Tongue (tissue), 2 donors: Measurements from ENCODE around the gene FLCN. TPM values are rescaled to one million over a fixed set of nuclear protein-coding genes. Genes with fewer than 3 reads are reported as not detected.
A peak's percentile ranks its signal among the peaks of the same experiment; 100 is the strongest.

Experiments used
- DNase-seq: peaks from one replicate; pipeline ENCODE4 v3.0.0-alpha.2; 2015
- total RNA-seq: library from RNA; depleted of rRNA; stranded (reverse); fragments of >200 nt; gene quantifications from one replicate; pipeline ENCODE4 v1.2.3, GENCODE V29; 2014

Gene FLCN
- total RNA-seq, 1 donor from 2014 or later: 58.9 TPM

DNA sequence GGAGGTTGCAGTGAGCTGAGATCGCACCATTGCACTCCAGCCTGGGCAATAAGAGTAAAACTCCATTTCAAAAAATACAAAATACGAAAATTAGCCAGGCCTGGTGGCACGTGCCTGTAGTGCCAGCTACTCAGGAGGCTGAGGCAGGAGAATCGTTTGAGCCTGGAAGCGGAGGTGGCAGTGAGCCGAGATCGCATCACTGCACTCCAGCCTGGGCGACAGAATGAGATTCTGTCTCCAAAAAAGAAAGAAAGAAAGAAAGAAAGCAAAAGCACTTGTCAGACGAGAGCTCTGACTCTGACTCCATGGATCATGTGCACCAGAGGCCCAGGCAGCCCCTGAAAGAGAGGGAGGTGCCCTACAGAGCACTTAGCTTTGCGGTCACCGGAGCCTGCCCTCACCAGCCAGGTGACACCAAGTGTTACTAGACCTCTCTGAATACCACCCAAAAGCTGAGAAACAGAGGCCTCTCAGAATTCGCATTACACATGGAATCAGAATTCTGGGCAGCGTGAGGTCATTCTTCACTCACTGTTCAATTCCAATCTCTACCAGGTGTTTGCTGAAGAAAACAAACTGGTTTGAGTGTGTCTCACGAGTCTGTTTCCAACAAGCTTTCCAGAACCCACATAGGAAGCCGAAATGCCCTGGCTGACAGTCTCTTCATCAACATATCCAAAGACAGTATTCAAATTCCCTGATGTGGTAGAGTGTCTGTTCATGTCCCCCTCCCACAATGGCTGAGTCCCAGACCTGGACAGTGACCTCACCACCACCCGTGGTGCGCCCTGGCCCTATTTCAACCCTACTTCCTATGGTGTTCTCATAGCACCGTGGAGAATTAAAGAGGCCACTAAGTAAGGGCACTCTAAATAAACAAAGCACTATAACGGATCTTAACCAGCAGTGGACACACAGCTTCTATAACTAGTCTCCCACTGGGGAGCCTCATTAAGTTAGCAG, 1.5 kb downstream of the FLCN start:
- peak; percentile 12 for DNase-seq

DNA sequence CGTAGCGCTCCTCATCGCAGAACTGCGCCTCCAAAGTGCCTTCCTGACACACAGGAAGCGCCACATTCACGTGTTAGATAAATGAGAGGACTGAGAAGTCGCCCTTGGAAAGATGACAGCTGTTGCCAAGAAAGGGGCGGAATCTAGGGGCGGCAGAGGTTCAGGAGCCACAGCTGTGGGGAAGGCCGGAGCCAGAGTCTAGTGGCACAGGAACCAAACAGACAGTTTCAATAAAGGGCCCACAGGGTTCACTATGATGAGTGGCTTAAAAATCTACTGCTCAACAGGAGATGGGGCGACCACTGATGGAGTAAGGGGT, 4.7 kb downstream of the FLCN start:
- peak; percentile 54 for DNase-seq

DNA sequence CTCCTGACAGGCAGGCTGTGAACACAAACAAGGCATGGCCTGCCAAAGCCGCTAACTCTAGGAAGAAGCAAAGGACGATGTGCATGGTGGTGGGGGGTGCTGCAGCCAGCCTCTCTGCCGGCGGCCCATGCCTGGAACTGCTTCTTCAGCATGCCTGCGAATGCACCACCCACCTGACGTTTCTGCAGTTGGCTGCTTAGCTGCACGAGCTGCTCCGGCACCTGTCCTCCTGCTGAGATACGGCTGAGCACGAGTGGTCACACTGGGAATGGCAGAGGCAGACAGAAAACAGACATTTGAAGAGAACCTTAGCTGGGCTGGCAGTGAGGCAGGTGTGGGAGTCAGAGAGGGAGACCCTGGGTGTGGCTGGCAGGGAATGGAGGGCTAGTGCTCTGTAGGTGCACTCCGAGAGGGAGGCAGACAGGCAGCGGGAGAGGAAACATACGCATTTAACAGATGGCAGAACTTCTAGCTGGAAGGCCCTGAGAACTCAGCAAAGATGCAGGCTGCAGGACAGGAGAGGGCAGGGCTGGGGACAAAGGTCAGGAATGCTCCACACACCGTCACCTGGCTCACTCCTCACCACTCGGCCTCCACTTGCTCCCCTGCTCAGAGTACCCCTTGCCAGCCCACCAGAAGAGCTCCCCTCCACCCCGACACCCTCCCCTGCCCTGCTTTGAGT, 5.2 kb downstream of the FLCN start:
- peak; percentile 34 for DNase-seq

DNA sequence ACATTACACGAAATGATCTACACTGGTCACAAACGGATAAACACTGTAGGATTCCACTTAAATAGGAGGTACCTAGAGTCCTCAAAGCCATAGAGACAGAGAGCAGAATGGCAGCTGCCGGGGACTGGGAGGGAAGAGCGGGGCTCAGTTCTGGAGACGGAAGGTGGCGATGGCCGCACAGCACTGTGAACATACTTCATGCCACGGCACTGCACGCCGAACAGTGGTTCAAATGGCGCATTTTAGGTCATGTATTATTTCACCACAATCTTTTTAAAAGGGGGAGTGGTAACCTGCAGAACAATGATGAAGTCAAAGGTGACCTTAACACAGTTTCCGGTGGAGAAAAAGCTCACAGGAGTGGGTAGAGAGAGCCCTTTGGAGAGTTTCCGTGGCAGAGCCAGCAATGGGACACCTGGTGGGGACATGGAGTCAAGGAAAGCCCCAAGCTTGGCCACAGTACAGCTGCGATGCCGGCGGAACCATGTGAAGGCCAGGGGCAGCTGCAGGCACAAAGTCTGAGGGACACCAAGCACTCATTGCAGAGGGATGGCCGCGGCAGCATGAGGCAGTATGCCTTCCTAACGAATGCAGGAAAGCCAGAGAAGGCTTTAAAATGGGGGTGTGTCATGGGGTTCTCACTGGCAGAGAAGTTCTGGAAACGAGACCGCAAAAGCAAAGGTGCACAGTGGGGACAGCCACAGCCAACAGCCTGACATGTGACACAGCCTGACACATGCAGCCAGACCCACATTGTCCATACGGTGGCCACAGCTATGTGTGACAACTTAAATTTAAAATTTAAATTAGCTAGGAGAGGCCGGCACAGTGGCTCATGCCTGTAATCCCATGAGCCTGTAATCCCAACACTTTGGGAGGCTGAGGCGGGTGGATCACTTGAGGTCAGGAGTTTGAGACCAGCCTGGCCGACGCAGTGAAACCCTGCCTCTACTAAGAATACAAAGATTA, 7.3 kb downstream of the FLCN start:
- DNase-seq: peak; percentile 22

DNA sequence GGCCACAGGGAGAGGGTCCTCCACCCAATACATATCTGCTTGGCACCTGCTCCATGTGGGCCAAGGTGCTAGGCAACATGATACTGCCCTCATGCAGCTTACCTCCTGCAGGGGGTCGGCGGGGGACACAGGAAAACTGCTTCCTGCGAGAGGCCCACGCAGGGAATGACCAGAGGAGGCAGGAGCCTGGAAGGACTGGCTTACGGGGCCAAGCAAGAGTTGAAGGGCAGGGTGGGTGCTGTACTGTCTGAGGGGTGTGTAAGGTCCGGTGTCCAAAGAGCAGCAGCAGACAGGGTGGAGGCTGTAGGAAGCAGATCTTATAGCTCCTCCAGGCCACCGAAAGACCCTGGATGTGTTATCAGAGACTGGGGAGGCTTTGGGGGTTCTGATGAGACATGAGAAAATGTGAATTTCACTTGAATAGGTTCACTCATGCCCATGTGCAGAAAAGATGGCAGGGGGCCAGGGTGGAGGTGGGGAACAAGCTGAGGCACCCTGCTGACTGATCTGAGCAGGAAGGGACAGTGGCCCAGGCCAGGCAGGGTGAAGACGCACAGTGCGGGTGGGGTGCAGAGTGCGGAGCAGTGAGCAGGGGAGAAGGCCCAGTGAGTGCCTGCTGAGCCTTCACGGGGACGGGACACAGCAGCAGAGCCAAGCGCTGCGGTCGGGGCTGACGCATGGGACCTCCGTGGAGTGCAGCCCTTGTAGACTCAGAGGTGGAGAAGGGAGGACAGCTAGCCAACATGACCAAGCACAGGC, 8.3 kb downstream of the FLCN start:
- no peak for DNase-seq

DNA sequence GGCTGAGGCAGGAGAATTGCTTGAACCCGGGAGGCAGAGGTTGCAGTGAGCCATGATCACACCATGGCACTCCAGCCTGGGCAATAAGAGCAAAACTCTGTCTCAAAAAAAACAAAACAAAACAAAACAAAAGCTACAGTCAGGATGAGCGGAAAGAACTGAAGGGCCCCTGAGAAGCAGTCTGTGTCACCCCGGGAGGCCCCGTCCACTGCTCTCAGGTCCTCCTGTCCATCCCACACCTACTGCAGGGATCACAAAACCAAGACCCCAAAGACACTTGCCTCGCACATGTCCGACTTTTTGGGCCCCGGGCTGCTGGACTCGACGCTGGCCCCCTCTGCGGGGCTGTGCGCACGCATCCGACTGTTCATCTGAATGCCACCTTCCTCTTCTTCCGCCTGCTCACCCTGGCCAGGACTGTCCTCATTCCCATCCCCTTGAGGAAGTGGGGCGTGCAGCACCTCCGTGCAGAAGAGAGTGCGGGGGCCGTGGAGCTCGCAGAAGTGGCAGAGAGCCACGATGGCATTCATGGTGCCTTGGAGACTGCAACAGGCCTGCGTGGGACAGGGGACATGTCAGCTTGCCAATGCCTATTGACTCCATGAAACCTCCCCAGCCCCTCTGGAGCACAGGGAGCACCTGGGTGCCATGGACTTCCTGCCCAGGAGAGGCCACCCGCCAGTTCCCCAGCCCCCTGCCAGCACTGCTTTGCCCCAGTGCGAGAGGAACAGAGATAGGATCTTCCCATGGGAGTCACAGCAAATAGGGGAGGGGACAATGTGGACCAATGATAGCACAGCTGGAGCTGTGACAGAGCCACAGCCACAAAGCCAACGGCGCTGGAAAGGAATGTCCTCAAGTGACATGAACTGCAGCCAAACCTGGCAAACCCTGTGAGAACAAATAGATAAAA, 9.1 kb downstream of the FLCN start:
- no peak for DNase-seq

DNA sequence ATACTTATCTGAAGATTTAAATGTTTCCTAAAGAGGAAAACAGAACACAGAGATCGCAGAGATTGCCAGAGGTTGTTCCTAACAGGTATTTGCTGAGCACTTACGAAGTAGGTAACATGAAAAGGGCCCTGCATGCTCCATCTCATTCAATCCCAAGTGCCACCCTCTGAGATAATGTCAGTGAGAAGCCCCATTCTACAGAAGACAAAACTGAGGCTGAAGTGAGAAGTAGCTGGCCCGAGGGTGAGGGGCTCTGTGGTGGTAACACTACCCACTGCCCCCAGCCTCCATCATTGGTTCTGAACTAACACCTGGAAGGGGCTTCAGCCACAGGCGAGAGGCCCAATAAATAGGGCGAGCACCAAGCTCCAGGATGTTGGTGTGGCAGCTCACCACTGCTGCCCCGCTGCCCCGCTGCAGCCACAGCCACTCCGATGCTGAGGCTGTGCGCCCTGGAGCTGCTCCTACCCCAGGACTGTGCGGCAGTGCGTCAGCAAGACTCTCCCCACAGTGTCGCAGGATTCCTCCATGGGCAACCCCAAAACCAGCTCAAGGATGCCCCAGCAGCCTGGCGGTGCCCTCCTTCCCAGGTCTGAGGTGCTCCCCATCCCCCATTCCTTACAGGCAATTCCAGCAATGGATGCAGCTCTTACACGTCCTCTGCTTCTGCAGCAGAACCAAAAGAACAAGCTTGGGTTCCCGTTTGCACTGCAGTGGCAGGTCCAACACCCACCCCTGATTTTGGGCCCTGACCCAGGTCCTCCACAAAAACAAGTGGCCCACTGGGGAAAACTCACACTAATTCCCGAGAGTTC, 10.3 kb downstream of the FLCN start:
- no peak for DNase-seq

DNA sequence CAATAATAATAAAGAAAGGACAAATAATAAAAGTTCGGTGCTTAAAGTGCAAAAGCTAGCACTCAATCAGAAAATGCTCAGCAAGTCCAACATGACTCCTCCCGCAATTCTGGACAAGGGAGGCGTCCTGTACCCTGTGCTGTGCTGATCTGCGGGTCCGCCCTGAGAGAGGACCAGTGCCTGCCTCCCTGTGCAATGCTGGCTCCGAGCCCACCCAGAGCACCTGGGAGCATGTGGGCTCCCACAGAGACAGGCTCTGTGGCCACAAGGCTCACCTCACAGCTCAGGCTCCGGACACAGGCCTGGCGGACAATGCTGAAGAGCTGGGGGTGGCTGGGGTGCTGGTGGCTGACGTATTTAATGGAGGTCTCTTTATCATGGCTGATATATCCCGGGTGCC, 11.1 kb downstream of the FLCN start:
- DNase-seq: no peak

DNA sequence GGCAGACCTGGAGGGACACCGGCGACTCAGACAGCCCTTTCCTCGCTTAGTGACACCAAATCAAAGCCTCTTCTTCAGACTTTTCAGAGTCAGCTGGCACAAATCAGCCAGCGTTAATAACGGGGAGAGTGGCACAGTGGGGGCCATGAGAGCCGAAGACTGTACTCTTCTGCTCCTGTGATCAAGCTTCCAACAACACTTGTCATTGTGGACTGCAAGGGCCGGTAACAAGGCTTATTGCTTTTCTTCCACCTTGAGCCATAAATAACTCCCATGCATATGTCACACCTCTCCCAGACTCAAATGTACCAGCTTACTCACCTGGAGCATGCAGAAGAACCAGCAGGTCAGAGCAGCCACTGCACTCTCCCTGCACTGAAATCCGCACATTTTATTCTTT, 12.8 kb downstream of the FLCN start:
- DNase-seq: no peak

DNA sequence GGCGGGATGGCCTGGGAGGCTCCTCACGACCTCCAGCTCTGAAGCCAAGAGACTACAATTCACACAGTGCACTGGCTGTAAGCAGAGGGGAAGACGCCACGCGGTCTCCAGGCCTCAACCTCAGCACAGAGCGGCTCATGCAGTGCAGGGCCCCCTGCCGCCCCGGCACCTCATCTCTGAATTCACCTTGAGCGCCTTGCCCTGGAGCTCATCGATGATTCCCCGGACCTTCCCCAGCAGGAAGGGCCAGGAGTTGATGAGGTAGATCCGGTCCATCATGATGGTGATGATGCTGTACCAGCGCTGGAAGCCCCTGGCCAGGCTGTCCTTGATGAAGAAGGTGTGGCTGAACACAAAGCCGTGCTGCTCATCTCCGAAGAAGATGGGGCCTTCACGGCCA, 13.2 kb downstream of the FLCN start:
- DNase-seq: no peak

DNA sequence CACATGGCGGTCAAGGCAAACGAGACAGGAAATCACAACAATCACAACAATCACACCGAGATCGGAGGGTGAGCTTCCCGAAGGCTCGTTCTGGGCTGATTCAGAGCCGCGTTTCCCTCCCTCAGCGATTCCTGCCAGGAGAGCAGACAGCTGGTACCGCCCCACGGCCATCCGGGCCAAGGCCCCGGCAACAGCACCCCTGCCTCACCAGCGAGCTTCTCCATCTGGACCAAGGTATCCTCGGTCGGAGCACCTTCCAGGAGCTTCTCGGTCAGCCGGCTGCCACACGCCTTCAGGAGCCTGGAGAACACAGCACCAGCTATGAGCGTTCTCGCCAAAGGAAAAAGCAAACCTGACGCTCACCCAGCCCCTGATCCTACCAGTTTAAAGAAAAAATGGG, 15.6 kb downstream of the FLCN start:
- no peak for DNase-seq

DNA sequence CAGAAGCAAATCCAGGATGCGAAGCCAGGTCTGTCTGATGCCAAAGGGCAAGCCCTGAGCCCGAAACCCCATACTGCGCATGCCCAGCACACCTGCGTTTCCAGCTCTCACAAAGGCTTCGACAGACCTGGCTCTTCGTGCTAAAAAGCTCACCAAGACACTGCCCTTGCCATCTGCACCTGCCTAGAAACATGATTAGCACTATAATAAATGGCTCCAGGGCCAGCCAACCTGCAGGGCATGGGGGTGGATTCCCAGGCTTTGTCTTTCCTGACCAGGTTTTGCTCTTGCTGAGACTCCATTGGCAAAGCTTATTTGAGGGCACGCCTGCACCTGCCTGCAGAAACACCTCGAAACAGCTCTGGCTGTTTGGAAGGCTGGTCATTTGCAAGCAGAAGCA, 16.4 kb downstream of the FLCN start:
- DNase-seq: no peak

DNA sequence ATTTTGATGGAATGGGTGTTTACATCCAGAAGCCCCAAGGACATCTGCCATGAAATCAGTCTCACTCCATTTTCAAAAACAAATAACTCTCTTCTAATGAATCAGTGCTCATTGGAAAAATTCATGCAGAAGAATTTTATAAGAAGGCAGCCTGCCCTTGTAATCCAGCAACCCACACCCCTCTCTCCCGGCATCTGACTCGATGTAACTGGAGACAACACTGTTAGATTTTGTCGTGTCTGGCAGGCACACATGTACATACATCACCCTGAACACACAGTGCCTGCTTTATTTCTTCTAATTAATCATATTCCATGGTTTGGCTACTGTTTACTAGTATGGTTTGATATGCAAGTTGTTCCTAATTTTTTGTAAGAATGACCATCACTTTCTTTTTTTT, 19.0 kb downstream of the FLCN start:
- no peak for DNase-seq

DNA sequence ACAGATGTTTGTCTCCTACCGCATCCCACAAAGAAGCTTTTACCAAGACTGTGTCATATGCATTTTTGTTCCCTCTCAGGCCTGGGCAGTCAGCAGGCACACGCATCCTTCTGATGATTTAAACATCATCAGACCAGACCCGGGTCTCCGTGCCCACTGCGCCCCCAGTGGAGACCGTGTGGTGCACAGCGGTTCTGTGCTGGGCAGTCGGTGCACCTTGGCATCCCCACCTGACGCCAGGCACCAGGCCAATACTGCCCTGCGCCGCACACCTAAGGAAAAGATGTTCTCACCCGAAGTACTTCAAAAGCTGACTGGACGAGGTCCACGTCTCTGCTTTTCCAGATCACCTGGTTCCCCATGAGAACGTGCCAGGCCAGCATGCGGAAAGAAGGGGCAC, 20.2 kb downstream of the FLCN start:
- no peak for DNase-seq

DNA sequence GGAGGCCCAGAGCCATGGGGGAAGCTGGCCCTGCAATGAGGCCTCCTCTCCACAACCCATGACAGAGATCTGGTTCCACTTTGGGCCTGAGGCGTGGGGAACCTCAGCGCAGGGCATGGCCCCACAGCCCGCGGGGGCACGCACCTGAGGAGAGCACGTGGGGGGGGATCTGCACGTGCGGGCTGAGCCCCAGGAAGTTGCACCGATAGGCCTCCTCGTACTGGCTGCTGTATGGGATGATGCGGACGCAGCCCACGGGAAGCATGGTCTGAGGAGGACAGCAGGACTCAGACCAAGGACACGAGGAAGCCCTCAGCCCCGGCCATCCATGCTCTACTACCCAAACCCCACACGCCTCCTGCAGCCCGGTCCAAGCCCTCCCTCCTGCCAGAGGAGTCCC, 20.7 kb downstream of the FLCN start:
- DNase-seq: no peak

DNA sequence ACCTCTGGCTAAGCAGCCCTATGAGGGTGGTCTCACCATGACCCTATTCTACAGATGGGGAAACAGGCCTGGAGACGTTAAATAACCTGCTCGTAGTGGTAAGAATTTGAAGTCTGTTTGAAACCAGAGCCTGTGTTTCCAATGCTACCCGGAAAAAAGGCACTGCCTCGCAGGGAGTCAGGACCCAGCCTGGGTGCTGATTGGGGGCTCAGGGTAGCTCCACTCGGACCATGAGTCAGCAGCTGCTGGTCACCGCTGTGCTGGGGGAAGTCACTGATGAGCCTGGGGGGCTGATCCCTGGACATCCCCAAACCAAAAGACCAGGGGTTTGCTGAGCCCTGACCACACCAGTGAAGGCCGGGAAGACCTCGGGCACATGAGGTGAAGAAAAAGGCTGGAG, 21.4 kb downstream of the FLCN start:
- DNase-seq: no peak

DNA sequence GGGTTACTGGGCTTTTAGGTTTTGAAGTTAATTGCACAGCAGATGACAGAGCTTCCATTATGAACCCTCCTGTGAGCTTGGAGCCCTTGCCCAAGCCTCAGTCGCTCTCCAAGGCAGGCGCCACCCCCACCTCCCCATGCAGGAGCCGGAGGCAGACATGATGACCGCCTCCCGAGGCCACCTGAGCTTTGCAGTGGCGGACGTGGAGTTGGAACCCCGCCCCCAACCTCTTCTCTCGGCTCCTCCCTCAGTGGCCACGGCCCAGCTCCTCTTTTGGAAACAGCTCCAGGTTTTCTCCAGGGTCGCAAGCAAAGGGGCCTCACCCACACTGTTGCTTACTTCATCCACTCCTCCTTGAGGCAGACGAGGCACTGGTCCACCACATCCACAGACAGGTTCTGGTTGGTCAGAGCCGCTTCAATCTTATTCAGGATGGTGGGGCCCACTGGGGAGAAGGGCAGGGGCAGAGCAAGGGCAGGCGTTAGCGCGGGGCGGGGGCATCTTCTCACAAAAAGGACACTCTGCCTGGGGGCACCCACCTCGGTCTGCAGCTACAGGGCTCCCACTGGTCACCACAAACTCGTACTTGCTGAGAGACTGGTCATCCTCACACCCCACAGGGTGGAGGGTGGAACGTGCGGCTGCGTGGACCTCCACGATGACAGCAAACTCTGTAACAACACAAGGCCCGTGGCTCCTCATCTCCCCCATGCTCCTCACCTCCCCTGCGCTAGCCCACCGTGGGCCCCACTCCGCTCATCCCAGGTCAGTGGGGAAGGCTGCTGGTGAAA, 22.1 kb downstream of the FLCN start:
- DNase-seq: no peak

DNA sequence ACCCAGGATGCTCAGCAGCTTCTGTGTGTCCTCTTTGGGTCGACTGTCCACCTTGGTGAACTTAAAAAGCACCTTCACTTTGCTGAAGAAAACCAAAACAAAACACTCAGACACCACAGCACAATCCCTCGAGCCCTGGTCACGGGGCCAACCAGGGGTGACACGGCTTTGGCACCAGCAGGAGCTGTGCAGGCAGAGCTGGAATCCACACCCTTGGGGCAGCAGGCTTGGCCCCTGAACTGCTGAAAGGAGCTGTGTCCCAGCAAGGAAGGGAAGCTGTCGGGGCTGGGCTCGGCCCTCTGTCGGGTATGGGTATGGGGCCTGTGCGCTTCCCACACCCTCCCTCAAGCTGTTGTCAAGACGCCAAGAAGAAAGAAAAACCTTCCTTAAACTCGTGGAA, 23.2 kb downstream of the FLCN start:
- DNase-seq: no peak

DNA sequence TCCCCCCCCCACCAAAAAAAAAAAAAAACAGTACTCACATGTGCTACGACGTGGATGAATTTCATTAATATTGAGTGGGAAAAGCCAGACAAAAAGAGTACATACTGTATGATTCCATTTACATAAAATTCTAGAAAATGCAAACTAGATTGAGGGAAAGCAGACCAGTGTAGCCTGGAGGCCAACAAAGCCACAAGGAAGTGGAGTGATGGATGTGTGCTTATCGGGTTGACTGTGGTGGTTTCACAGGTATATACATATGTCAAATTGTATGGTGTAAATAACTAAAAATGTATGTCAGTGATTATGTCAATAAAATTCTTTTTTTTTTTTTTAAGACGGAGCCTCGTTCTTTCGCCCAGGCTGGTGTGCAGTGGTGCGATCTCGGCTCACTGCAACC, 29.0 kb downstream of the FLCN start:
- DNase-seq: no peak
